Measurements from ENCODE around the gene PRDM5. TPM values are rescaled to one million over a fixed set of nuclear protein-coding genes. Genes with fewer than 3 reads are reported as not detected.

Gene PRDM5
- polyA plus RNA-seq, 4 donors, result 0.22 to 17.3 (median 1.5) TPM

DNA sequence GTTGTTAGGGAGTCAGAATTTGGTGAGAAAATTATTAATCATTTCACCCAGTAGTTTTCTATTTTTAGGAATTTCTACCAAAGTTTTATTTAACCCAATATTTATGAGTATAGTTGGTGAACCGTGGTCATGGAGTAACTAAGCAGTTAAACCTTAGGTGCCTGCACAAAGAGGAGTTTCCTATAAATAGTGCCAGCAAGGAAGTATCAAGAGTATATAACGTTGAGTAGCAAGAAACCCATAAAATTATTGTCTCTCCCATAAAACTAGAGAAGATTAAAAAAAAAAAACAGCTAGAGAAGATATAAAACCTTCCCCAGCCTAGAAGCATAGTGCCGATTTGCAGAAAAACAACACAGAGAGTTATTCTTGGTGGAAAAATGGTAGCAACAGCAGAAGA is 158.9 kb downstream of the PRDM5 start:
- no peaks in the 10 kb centered on the region for H3K9me3 ChIP-seq (ENCODE audit: control insufficient read depth in 2 of 2, insufficient read depth in 1 of 2, low read depth in 1 of 2, low read length in 1 of 2)
- H3K4me1 ChIP-seq (ENCODE audit: control insufficient read depth in 3 of 3, insufficient read depth in 2 of 3, low read depth in 1 of 3, low read length in 2 of 3), result no peaks in the 10 kb centered on the region
- no peak for FAIRE-seq
- no peaks in the 10 kb centered on the region for H3K27me3 ChIP-seq (ENCODE audit: control insufficient read depth in 3 of 3, insufficient read depth in 3 of 3, low read length in 3 of 3)
- no peak overlapping the region for H3K4me3 ChIP-seq (ENCODE audit: low read depth in 1 of 3, low read length in 3 of 3)
- 66 to 72% (median 69%) methylated on average over 3 of the region's 3 CpGs for WGBS, 3 donors
- no peaks in the 10 kb centered on the region for H3K36me3 ChIP-seq (ENCODE audit: control insufficient read depth in 3 of 3, insufficient read depth in 2 of 3, low read depth in 1 of 3, low read length in 3 of 3)
- no peak for DNase-seq
- no peak overlapping the region for H3K27ac ChIP-seq (ENCODE audit: low read depth in 1 of 3, low read length in 2 of 3)

GRCh38 chr4:120761070-120761469 is 161.5 kb downstream of the PRDM5 start:
- Histone ChIP-seq H3K4me1 (ENCODE audit: control insufficient read depth in 3 of 3, insufficient read depth in 2 of 3, low read depth in 1 of 3, low read length in 2 of 3) (no peaks in the 10 kb centered on the region), H3K27me3 (ENCODE audit: control insufficient read depth in 3 of 3, insufficient read depth in 3 of 3, low read length in 3 of 3) (no peaks in the 10 kb centered on the region), H3K9me3 (ENCODE audit: control insufficient read depth in 2 of 2, insufficient read depth in 1 of 2, low read depth in 1 of 2, low read length in 1 of 2) (no peaks in the 10 kb centered on the region), H3K27ac (ENCODE audit: low read depth in 1 of 3, low read length in 2 of 3) (no peak overlapping the region), H3K36me3 (ENCODE audit: control insufficient read depth in 3 of 3, insufficient read depth in 2 of 3, low read depth in 1 of 3, low read length in 3 of 3) (no peaks in the 10 kb centered on the region), H3K4me3 (ENCODE audit: low read depth in 1 of 3, low read length in 3 of 3) (no peak overlapping the region)
- FAIRE-seq (no peak), DNase-seq (no peak)
- 83 to 87% (median 84%) methylated on average over 2 of the region's 2 CpGs for WGBS, 3 donors

GRCh38 chr4:120760047-120760446 is 162.5 kb downstream of the PRDM5 start:
- no peak for FAIRE-seq
- H3K9me3 ChIP-seq (ENCODE audit: control insufficient read depth in 2 of 2, insufficient read depth in 1 of 2, low read depth in 1 of 2, low read length in 1 of 2), result no peaks in the 10 kb centered on the region
- WGBS, 3 donors, result 78 to 87% (median 81%) methylated on average over 2 of the region's 2 CpGs

GRCh38 chr4:120755864-120756263 is 166.7 kb downstream of the PRDM5 start:
- Histone ChIP-seq H3K36me3 (ENCODE audit: control insufficient read depth in 3 of 3, insufficient read depth in 2 of 3, low read depth in 1 of 3, low read length in 3 of 3) (peaks cover 0 to 2% (median 0%) of the 10 kb centered on the region in 3 donors), H3K4me1 (ENCODE audit: control insufficient read depth in 3 of 3, insufficient read depth in 2 of 3, low read depth in 1 of 3, low read length in 2 of 3) (no peaks in the 10 kb centered on the region), H3K27me3 (ENCODE audit: control insufficient read depth in 3 of 3, insufficient read depth in 3 of 3, low read length in 3 of 3) (no peaks in the 10 kb centered on the region), H3K9me3 (ENCODE audit: control insufficient read depth in 2 of 2, insufficient read depth in 1 of 2, low read depth in 1 of 2, low read length in 1 of 2) (peaks cover 0 to 2% of the 10 kb centered on the region in 2 donors), H3K4me3 (ENCODE audit: low read depth in 1 of 3, low read length in 3 of 3) (no peak overlapping the region), H3K27ac (ENCODE audit: low read depth in 1 of 3, low read length in 2 of 3) (no peak overlapping the region)
- DNase-seq, result peak in 1 of 2 donors; percentile 3
- FAIRE-seq, result no peak
- WGBS, 3 donors, result 19 to 69% (median 52%) methylated on average over 1 of the region's 1 CpG

More at GRCh38 chr4:120760047-120760446, 162.5 kb downstream of the PRDM5 start:
- Histone ChIP-seq H3K27ac (ENCODE audit: low read depth in 1 of 3, low read length in 2 of 3) (no peak overlapping the region), H3K4me3 (ENCODE audit: low read depth in 1 of 3, low read length in 3 of 3) (no peak overlapping the region), H3K27me3 (ENCODE audit: control insufficient read depth in 3 of 3, insufficient read depth in 3 of 3, low read length in 3 of 3) (no peaks in the 10 kb centered on the region), H3K36me3 (ENCODE audit: control insufficient read depth in 3 of 3, insufficient read depth in 2 of 3, low read depth in 1 of 3, low read length in 3 of 3) (no peaks in the 10 kb centered on the region), H3K4me1 (ENCODE audit: control insufficient read depth in 3 of 3, insufficient read depth in 2 of 3, low read depth in 1 of 3, low read length in 2 of 3) (no peaks in the 10 kb centered on the region)
- no peak for DNase-seq

- H3K9me3 ChIP-seq (ENCODE audit: control insufficient read depth in 2 of 2, insufficient read depth in 1 of 2, low read depth in 1 of 2, low read length in 1 of 2), result peaks cover 0 to 10% of the 10 kb centered on the region in 2 donors
- no peaks in the 10 kb centered on the region for H3K27me3 ChIP-seq (ENCODE audit: control insufficient read depth in 3 of 3, insufficient read depth in 3 of 3, low read length in 3 of 3)
- WGBS, 3 donors, result 76 to 86% (median 81%) methylated on average over 4 of the region's 4 CpGs
- peaks cover 0 to 9% (median 2%) of the 10 kb centered on the region in 3 donors for H3K36me3 ChIP-seq (ENCODE audit: control insufficient read depth in 3 of 3, insufficient read depth in 2 of 3, low read depth in 1 of 3, low read length in 3 of 3)
- DNase-seq, result no peak
- no peak for FAIRE-seq
- H3K4me3 ChIP-seq (ENCODE audit: low read depth in 1 of 3, low read length in 3 of 3), result no peak overlapping the region
- H3K27ac ChIP-seq (ENCODE audit: low read depth in 1 of 3, low read length in 2 of 3), result no peak overlapping the region
- H3K4me1 ChIP-seq (ENCODE audit: control insufficient read depth in 3 of 3, insufficient read depth in 2 of 3, low read depth in 1 of 3, low read length in 2 of 3), result no peaks in the 10 kb centered on the region
These were observed 167.9 kb downstream of the PRDM5 start for GRCh38 chr4:120754590-120754989.

- WGBS, 3 donors, result 18 to 53% (median 46%) methylated on average over 1 of the region's 1 CpG
These were observed 168.7 kb downstream of the PRDM5 start for GRCh38 chr4:120753854-120754253.

DNA sequence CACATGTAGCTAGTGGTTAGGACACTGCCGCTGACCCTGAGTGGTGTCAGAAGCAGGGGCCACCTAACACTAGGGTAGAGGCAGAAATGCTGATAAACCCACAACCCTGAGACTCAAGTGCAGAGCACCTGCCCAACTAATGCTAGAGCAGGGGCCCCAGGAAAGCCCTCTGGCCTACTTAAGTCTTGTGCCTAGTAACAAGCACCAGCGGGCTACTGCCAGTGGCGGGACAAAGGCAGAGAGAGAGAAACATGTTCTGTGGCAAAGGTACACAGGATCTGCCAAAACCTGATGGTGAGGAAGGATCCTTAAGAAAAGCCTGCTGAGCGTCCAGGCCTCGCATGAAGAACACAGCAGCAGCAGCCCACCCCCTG is 172.4 kb downstream of the PRDM5 start:
- H3K27ac ChIP-seq (ENCODE audit: low read depth in 1 of 3, low read length in 2 of 3), result peak overlapping the region in 1 of 3 donors; percentile 79
- 92 to 96% (median 96%) methylated on average over 5 of the region's 5 CpGs for WGBS, 3 donors
- peaks cover 0 to 16% (median 2%) of the 10 kb centered on the region in 3 donors for H3K36me3 ChIP-seq (ENCODE audit: control insufficient read depth in 3 of 3, insufficient read depth in 2 of 3, low read depth in 1 of 3, low read length in 3 of 3)
- H3K4me3 ChIP-seq (ENCODE audit: low read depth in 1 of 3, low read length in 3 of 3), result no peak overlapping the region
- H3K9me3 ChIP-seq (ENCODE audit: control insufficient read depth in 2 of 2, insufficient read depth in 1 of 2, low read depth in 1 of 2, low read length in 1 of 2), result peaks cover 0 to 10% of the 10 kb centered on the region in 2 donors
- no peak for DNase-seq
- no peak for FAIRE-seq
- no peaks in the 10 kb centered on the region for H3K27me3 ChIP-seq (ENCODE audit: control insufficient read depth in 3 of 3, insufficient read depth in 3 of 3, low read length in 3 of 3)
- H3K4me1 ChIP-seq (ENCODE audit: control insufficient read depth in 3 of 3, insufficient read depth in 2 of 3, low read depth in 1 of 3, low read length in 2 of 3), result no peaks in the 10 kb centered on the region

More at GRCh38 chr4:120753854-120754253, 168.7 kb downstream of the PRDM5 start:
- peaks cover 0 to 10% of the 10 kb centered on the region in 2 donors for H3K9me3 ChIP-seq (ENCODE audit: control insufficient read depth in 2 of 2, insufficient read depth in 1 of 2, low read depth in 1 of 2, low read length in 1 of 2)
- H3K27ac ChIP-seq (ENCODE audit: low read depth in 1 of 3, low read length in 2 of 3), result no peak overlapping the region
- H3K27me3 ChIP-seq (ENCODE audit: control insufficient read depth in 3 of 3, insufficient read depth in 3 of 3, low read length in 3 of 3), result no peaks in the 10 kb centered on the region
- no peak overlapping the region for H3K4me3 ChIP-seq (ENCODE audit: low read depth in 1 of 3, low read length in 3 of 3)
- peak; percentile 8 to 59 for DNase-seq
- peaks cover 0 to 14% (median 2%) of the 10 kb centered on the region in 3 donors for H3K36me3 ChIP-seq (ENCODE audit: control insufficient read depth in 3 of 3, insufficient read depth in 2 of 3, low read depth in 1 of 3, low read length in 3 of 3)
- FAIRE-seq, result no peak
- no peaks in the 10 kb centered on the region for H3K4me1 ChIP-seq (ENCODE audit: control insufficient read depth in 3 of 3, insufficient read depth in 2 of 3, low read depth in 1 of 3, low read length in 2 of 3)

DNA sequence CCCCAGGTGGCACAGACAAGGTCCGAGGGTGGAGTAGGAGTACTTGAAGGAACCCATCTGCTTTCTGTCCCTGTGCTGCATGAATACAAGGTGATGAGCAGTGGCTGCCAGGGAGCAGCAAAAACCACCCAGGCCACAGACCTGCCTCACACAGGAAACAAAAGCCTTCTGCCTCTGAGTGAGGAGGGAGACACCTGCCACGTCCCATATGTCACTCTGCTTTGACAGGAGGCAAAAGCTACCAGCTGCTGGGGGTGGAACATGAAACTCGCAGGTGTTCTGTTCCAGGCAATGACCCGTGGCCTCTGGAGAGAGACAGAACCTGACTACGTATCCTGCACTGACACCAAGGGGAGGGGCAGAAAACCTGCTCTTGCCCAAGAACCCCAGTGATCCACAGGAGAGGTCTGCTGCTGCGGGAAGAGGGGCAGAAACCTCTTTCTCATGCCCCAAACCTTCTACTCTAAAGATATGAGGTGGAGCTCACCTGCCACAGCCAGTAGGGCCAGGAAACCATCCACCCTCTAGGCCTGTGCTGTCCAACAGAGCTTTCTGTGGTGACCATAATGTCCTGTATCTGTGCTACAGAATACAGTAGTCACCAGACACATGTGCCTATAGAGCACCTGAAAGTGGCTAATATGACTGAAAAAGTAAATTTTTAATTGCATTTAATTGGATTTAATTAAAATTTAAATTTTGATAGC is 172.9 kb downstream of the PRDM5 start:
- 73 to 77% (median 75%) methylated on average over 6 of the region's 6 CpGs for WGBS, 3 donors
- Histone ChIP-seq H3K4me3 (ENCODE audit: low read depth in 1 of 3, low read length in 3 of 3) (no peak overlapping the region), H3K9me3 (ENCODE audit: control insufficient read depth in 2 of 2, insufficient read depth in 1 of 2, low read depth in 1 of 2, low read length in 1 of 2) (peaks cover 0 to 10% of the 10 kb centered on the region in 2 donors), H3K27me3 (ENCODE audit: control insufficient read depth in 3 of 3, insufficient read depth in 3 of 3, low read length in 3 of 3) (no peaks in the 10 kb centered on the region), H3K27ac (ENCODE audit: low read depth in 1 of 3, low read length in 2 of 3) (peak overlapping the region in 1 of 3 donors; percentile 79), H3K4me1 (ENCODE audit: control insufficient read depth in 3 of 3, insufficient read depth in 2 of 3, low read depth in 1 of 3, low read length in 2 of 3) (no peaks in the 10 kb centered on the region), H3K36me3 (ENCODE audit: control insufficient read depth in 3 of 3, insufficient read depth in 2 of 3, low read depth in 1 of 3, low read length in 3 of 3) (peaks cover 0 to 16% (median 2%) of the 10 kb centered on the region in 3 donors)
- no peak for FAIRE-seq
- DNase-seq, result peak in 1 of 2 donors; percentile 6

Measured in small intestine (tissue), 7 donors.